Heart right ventricle (tissue), 16 donors: ENCODE results near the gene SFRP5. TPM values are rescaled to one million over a fixed set of nuclear protein-coding genes. Genes with fewer than 3 reads are reported as not detected.

Experiments used
- ATAC-seq, 8 donors: fragments of 200-7000 bp; cut with Tn5 transposase; one replicate each; pipeline ENCODE4 v1.9.1; 2020; ENCODE audit warnings: mild to moderate bottlenecking in 8 of 8, moderate library complexity in 8 of 8, moderate number of reproducible peaks in 1 of 8
- DNase-seq, 2 donors: peaks; one replicate each; pipeline ENCODE4 v3.0.0-alpha.2; 2020
- H3K27ac ChIP-seq, 10 donors: fragments of 200-600 bp; sonication (generic) in 2 of 10; one replicate each; pipeline versions ENCODE4 v1.5.0 to v1.8.0; 2020 to 2022; ENCODE audit warnings: mild to moderate bottlenecking in 3 of 10
- H3K27me3 ChIP-seq, 7 donors: fragments of 200-600 bp; one replicate each; pipeline ENCODE4 v1.8.0; 2021 to 2022; ENCODE audit warnings: mild to moderate bottlenecking in 2 of 7
- H3K36me3 ChIP-seq, 9 donors: fragments of 200-600 bp; sonication (generic) in 1 of 9; one replicate each; pipeline versions ENCODE4 v1.5.0 to v1.8.0; 2020 to 2022; ENCODE audit warnings: mild to moderate bottlenecking in 2 of 9
- H3K4me1 ChIP-seq, 9 donors: fragments of 200-600 bp; sonication (generic) in 1 of 9; one replicate each; pipeline versions ENCODE4 v1.5.0 to v1.8.0; 2020 to 2022; ENCODE audit warnings: mild to moderate bottlenecking in 4 of 9
- H3K4me3 ChIP-seq, 10 donors: fragments of 200-600 bp; sonication (generic) in 2 of 10; one replicate each; pipeline versions ENCODE4 v1.5.0 to v1.8.0; 2020 to 2022; ENCODE audit warnings: mild to moderate bottlenecking in 7 of 10, moderate library complexity in 2 of 10
- H3K9me3 ChIP-seq, 11 donors: fragments of 200-600 bp in 10 of 11; sonication (generic) in 2 of 11; one replicate each; pipeline versions ENCODE4 v1.5.0 to v1.8.0; 2013 to 2022; ENCODE audit warnings: mild to moderate bottlenecking in 2 of 11, control low read depth in 1 of 11, moderate library complexity in 1 of 11
- CTCF ChIP-seq, 9 donors: fragments of 200-600 bp; sonication (generic) in 2 of 9; IDR thresholded peaks; one replicate each; pipeline versions ENCODE4 v1.5.0 to v1.8.0; 2021 to 2022; ENCODE audit warnings: antibody characterized with exemption in 9 of 9, mild to moderate bottlenecking in 5 of 9, moderate library complexity in 1 of 9
- WGBS, 2 donors: extraction: QIAGEN DNeasy Blood & Tissue Kit; methylation state at CpG; one replicate each; pipeline ENCODE4 v1.1.7; 2013; ENCODE audit warnings: inconsistent platforms in 1 of 2; 5-methylcytosine and 5-hydroxymethylcytosine counted together
- intact Hi-C, 10 donors: fragments of 100-400 bp; cut with DNase I; formaldehyde crosslinking; loops; one replicate each; pipeline versions ENCODE4 v1.11.1 to v1.14.2; 2022
- polyA plus RNA-seq, 2 donors: library from polyadenylated mRNA; stranded (reverse); fragments of 200-250 nt; gene quantifications; one replicate each; pipeline ENCODE4 v1.2.3, GENCODE V29; 2013
- total RNA-seq, 10 donors: library from RNA; stranded (reverse); fragmentation: NEBNext Ultra II Directional in 3 of 10; extraction: Animal tissue kit (Norgen Biotek cat#: 25700) in 3 of 10; gene quantifications; one replicate each; pipeline versions ENCODE4 v1.2.1 to v1.2.4, GENCODE V29; 2021 to 2023
- donor health status: Arrhythmogenic right ventricular cardiomyopathy.
- donor health status: ischemic (EF 13 %, LVEDD 7.1; RV severe dilation, severe dysfunction).
- donor health status: healthy with polysubstance abuse.
- donor health status: DM: no; HTN: yes; CAD: no.
- donor health status: DM: no; HTN: no; CAD: no.
- donor health status: ischemic (EF 25% LVEDD 6.9; RV normal size, moderate dysfunction).
- donor health status: ischemic (EF 25% LVEDD 5.7; RV mildly dilated, moderate dysfunction).
- donor health status: healthy.
- donor health status: DM: yes; HTN: yes; CAD: no.
- donor health status: Ischemic cardiomyopathy.
- donor health status: ischemic (EF 35%, LVEDD 5.7; RV mildly dilated, moderate dysfunction).
- donor health status: nonischemic (EF 11% LVEDD 7.7; RV severe dilation, severe dysfunction).
- donor health status: DM: yes; HTN: yes; CAD: no.
- donor health status: PGD.
- donor health status: ischemic (EF 29% LVEDD 5.4; RV normal size, mild dysfunction).
- donor health status: nonischemic (EF 23%, LVEDD 6.1; RV moderate dilation, normal function).

Gene SFRP5
- total and polyA plus RNA-seq, 12 donors, result 0.19 to 4.3 (median 1.0) TPM; not detected in 2

GRCh38 chr10:97761331-97761865 is 10.4 kb downstream of the SFRP5 start:
- WGBS, 2 donors, result 92 to 98% methylated on average over 8 of the region's 8 CpGs
- DNase-seq, result no peak
- no peak overlapping the region for H3K27ac ChIP-seq
- no peaks in the 10 kb centered on the region for H3K9me3 ChIP-seq
- H3K4me1 ChIP-seq, result peaks cover 0 to 12% (median 0%) of the 10 kb centered on the region in 9 donors
- H3K4me3 ChIP-seq, result no peak overlapping the region
- intact Hi-C loops, result loop anchor here in 6 of 10 donors (2.0 to 10.0 kb wide), 7 partner anchors 103 to 441 kb away; partner anchors contain the start of gene CRTAC1 (in 1 of the 6)
- H3K36me3 ChIP-seq, result peaks cover 0 to 63% (median 14%) of the 10 kb centered on the region in 9 donors
- no peak for ATAC-seq
- no peak for TF ChIP-seq CTCF (IDR thresholded peaks at IDR 0.05)
- H3K27me3 ChIP-seq, result no peaks in the 10 kb centered on the region

- Histone ChIP-seq H3K9me3 (no peaks in the 10 kb centered on the region), H3K4me1 (peaks cover 0 to 12% (median 0%) of the 10 kb centered on the region in 9 donors), H3K27ac (no peak overlapping the region), H3K36me3 (peaks cover 0 to 70% (median 16%) of the 10 kb centered on the region in 9 donors), H3K4me3 (no peak overlapping the region), H3K27me3 (no peaks in the 10 kb centered on the region)
- intact Hi-C loops, result loop anchor here in 6 of 10 donors (2.0 to 10.0 kb wide), 7 partner anchors 104 to 442 kb away; partner anchors contain the start of gene CRTAC1 (in 1 of the 6)
- ATAC-seq (no peak), DNase-seq (no peak)
- no peak for TF ChIP-seq CTCF (IDR thresholded peaks at IDR 0.05)
- 93 to 94% methylated on average over 11 of the region's 11 CpGs for WGBS, 2 donors
Measured at GRCh38 chr10:97760461-97761257, 11.1 kb downstream of the SFRP5 start.

- Histone ChIP-seq H3K27ac (no peak overlapping the region), H3K4me1 (peaks cover 0 to 12% (median 0%) of the 10 kb centered on the region in 9 donors), H3K9me3 (no peaks in the 10 kb centered on the region), H3K27me3 (no peaks in the 10 kb centered on the region), H3K36me3 (peaks cover 0 to 77% (median 22%) of the 10 kb centered on the region in 9 donors), H3K4me3 (no peak overlapping the region)
- intact Hi-C loops, result loop anchor here in 9 of 10 donors (1.0 to 10.0 kb wide), 8 partner anchors 105 to 442 kb away; partner anchors contain the start of gene CRTAC1 (in 1 of the 9)
- no peak for ATAC-seq
- no peak for DNase-seq
- TF ChIP-seq CTCF (IDR thresholded peaks at IDR 0.05), result no peak
- 75 to 77% methylated on average over 5 of the region's 5 CpGs for WGBS, 2 donors
Measured at GRCh38 chr10:97759946-97760345, 11.9 kb downstream of the SFRP5 start.

- 47 to 56% methylated on average over 5 of the region's 5 CpGs for WGBS, 2 donors
- ATAC-seq (peak; percentile 75 to 93 (median 78)), DNase-seq (peak; percentile 53 to 65)
- H3K4me1 ChIP-seq, result peaks cover 0 to 12% (median 0%) of the 10 kb centered on the region in 9 donors
- peak; percentile 73 to 91 (median 88) for TF ChIP-seq CTCF (IDR thresholded peaks at IDR 0.05)
- intact Hi-C loops, result loop anchor here in 4 of 10 donors (1.0 to 10.0 kb wide), 2 partner anchors 110 to 285 kb away; no protein-coding TSS in a partner anchor
- no peaks in the 10 kb centered on the region for H3K27me3 ChIP-seq
- H3K9me3 ChIP-seq, result no peaks in the 10 kb centered on the region
- H3K4me3 ChIP-seq, result no peak overlapping the region
- peaks cover 0 to 84% (median 29%) of the 10 kb centered on the region in 9 donors for H3K36me3 ChIP-seq
- H3K27ac ChIP-seq, result no peak overlapping the region
Measured at GRCh38 chr10:97759158-97759887, 12.5 kb downstream of the SFRP5 start.
